Fibroblast of mammary gland (primary cell): ENCODE measurements around the gene EIF1AD.

Experiments used
- DNase-seq: peaks from one replicate; pipeline ENCODE4 v3.0.0-alpha.2; 2010; ENCODE audit warnings: low read depth
- H3K4me3 ChIP-seq: 2 replicates; pipeline ENCODE4 v1.5.1; 2011; ENCODE audit warnings: low read depth, mild to moderate bottlenecking, low read length, moderate library complexity; ENCODE audit not compliant: control insufficient read depth
- CTCF ChIP-seq: conservative IDR thresholded peaks from 2 replicates; pipeline ENCODE4 v1.5.1; 2011; ENCODE audit warnings: low read depth, low read length, inconsistent platforms; ENCODE audit not compliant: control insufficient read depth, insufficient read depth

EIF1AD gene

DNA sequence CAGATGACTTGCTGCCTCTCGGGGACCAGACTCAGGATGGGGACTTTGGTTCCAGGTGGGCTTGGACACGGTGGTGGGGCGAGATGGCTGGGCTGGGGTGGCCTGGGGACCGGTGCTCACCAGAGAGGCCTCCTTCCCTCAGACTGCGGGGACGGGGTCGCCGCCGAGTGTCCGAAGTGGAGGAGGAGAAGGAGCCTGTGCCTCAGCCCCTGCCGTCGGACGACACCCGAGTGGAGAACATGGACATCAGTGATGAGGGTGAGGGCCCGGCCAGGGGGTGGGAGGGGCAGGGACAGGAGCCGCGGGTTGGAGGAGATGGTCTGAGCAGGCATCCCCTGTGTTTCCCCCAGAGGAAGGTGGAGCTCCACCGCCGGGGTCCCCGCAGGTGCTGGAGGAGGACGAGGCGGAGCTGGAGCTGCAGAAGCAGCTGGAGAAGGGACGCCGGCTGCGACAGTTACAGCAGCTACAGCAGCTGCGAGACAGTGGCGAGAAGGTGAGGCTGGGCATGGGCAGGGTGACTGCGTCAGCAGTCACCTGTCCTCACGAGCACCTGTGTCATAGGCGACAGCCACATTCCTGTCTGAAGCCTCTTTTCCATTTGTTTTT is 34.5 kb downstream of the EIF1AD start:
- DNase-seq: no peak
- no peak overlapping the region for H3K4me3 ChIP-seq

GRCh38 chr11:65965986-65966762 is 35.8 kb downstream of the EIF1AD start:
- DNase-seq: no peak
- H3K4me3 ChIP-seq: no peak overlapping the region
- TF ChIP-seq CTCF: no peak

More for the DNA sequence above, 34.5 kb downstream of the EIF1AD start:
- TF ChIP-seq CTCF: no peak

GRCh38 chr11:65964906-65965305 is 37.1 kb downstream of the EIF1AD start:
- DNase-seq: no peak
- TF ChIP-seq CTCF: no peak
- H3K4me3 ChIP-seq: no peak overlapping the region

GRCh38 chr11:65962141-65962564 is 39.8 kb downstream of the EIF1AD start:
- no peak for DNase-seq
- H3K4me3 ChIP-seq: peak overlapping the region; percentile 88

DNA sequence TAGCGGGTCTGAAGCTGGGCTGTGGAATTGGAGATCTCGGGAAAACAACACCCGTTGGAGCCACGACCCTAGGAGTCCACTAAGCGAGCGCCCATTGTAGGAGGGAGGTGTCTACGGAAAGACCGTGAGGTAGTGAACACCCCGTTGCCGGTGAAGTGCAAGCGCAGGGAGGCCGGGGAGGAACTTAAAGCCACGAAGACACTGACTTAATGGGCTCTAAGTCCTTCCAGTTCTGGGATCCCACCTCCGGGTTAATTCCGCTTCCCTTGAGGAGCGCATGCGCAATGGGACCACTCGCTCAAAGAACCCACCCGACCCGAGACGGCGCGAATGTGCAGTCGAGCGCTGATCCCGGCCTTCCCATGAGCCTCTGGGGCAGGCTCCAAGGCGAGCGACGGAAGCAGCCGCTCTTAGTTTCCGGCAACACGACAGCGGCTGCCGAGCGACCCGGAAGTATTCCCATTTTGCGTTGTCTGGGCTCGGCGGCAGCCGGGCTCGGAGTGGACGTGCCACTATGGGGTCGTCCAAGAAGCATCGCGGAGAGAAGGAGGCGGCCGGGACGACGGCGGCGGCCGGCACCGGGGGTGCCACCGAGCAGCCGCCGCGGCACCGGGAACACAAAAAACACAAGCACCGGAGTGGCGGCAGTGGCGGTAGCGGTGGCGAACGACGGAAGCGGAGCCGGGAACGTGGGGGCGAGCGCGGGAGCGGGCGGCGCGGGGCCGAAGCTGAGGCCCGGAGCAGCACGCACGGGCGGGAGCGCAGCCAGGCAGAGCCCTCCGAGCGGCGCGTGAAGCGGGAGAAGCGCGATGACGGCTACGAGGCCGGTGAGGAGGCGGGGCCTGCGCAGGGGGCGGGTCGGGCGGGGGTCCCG is 40.5 kb downstream of the EIF1AD start, which contains the start of gene SART1:
TSS of gene SART1 (plus strand) at position 468 of the 874 bp plus-strand sequence. CDS start at position 515, 47 bp downstream.
- H3K4me3 ChIP-seq: peak within 1 kb of the TSS; percentile 88
- TF ChIP-seq CTCF: no peak

More at GRCh38 chr11:65962141-65962564, 39.8 kb downstream of the EIF1AD start:
- no peak for TF ChIP-seq CTCF

GRCh38 chr11:65960824-65961266 is 41.1 kb downstream of the EIF1AD start:
- no peak for TF ChIP-seq CTCF
- peak overlapping the region; percentile 88 for H3K4me3 ChIP-seq
- DNase-seq: no peak

More for the DNA sequence above, 40.5 kb downstream of the EIF1AD start, which contains the start of gene SART1:
- DNase-seq: peak; percentile 97
